Nephron (organoid): ENCODE results near the gene LRP8.

Source experiments
- H3K27ac Mint-ChIP-seq, 3 experiments: 2 replicates each; pipeline ENCODE4 v1.8.0; 2020; ENCODE audit warnings: mixed read lengths in 3 of 3, mild to moderate bottlenecking in 2 of 3, moderate library complexity in 1 of 3
- H3K27me3 Mint-ChIP-seq: 2 replicates; pipeline ENCODE4 v1.8.0; 2021; ENCODE audit warnings: low read depth, mild to moderate bottlenecking, moderate library complexity, mixed read lengths
- H3K36me3 Mint-ChIP-seq: 2 replicates; pipeline ENCODE4 v1.8.0; 2020; ENCODE audit warnings: low read depth, mixed read lengths
- H3K4me1 Mint-ChIP-seq: 2 replicates; pipeline ENCODE4 v1.8.0; 2020; ENCODE audit warnings: mixed read lengths
- H3K4me3 Mint-ChIP-seq, 3 experiments: 2 replicates each; pipeline ENCODE4 v1.8.0; 2020; ENCODE audit warnings: mild to moderate bottlenecking in 3 of 3, mixed read lengths in 3 of 3, moderate library complexity in 2 of 3
- H3K9me3 Mint-ChIP-seq: 2 replicates; pipeline ENCODE4 v1.8.0; 2020; ENCODE audit warnings: mixed read lengths
- TF ChIP-seq, protein P1 (sequence below), 3 experiments: fragments of 200-600 bp; sonication (generic); IDR thresholded peaks; one replicate each; pipeline ENCODE4 v1.5.0; 2021; ENCODE audit warnings: antibody characterized with exemption in 3 of 3; ENCODE audit not compliant: unreplicated experiment in 3 of 3

LRP8 gene

GRCh38 chr1:53319296-53320101 is 8.4 kb downstream of the LRP8 start:
- Mint-ChIP-seq H3K27ac (no peak overlapping the region), H3K4me1 (peaks cover 48% of the 10 kb centered on the region), H3K4me3 (no peak overlapping the region), H3K9me3 (no peaks in the 10 kb centered on the region), H3K36me3 (no peaks in the 10 kb centered on the region), H3K27me3 (peaks cover 26% of the 10 kb centered on the region)
- TF ChIP-seq, protein P1, sequence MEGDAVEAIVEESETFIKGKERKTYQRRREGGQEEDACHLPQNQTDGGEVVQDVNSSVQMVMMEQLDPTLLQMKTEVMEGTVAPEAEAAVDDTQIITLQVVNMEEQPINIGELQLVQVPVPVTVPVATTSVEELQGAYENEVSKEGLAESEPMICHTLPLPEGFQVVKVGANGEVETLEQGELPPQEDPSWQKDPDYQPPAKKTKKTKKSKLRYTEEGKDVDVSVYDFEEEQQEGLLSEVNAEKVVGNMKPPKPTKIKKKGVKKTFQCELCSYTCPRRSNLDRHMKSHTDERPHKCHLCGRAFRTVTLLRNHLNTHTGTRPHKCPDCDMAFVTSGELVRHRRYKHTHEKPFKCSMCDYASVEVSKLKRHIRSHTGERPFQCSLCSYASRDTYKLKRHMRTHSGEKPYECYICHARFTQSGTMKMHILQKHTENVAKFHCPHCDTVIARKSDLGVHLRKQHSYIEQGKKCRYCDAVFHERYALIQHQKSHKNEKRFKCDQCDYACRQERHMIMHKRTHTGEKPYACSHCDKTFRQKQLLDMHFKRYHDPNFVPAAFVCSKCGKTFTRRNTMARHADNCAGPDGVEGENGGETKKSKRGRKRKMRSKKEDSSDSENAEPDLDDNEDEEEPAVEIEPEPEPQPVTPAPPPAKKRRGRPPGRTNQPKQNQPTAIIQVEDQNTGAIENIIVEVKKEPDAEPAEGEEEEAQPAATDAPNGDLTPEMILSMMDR (IDR thresholded peaks at IDR 0.05; ENCODE audit: unreplicated experiment in 3 of 3), result no peak

DNA sequence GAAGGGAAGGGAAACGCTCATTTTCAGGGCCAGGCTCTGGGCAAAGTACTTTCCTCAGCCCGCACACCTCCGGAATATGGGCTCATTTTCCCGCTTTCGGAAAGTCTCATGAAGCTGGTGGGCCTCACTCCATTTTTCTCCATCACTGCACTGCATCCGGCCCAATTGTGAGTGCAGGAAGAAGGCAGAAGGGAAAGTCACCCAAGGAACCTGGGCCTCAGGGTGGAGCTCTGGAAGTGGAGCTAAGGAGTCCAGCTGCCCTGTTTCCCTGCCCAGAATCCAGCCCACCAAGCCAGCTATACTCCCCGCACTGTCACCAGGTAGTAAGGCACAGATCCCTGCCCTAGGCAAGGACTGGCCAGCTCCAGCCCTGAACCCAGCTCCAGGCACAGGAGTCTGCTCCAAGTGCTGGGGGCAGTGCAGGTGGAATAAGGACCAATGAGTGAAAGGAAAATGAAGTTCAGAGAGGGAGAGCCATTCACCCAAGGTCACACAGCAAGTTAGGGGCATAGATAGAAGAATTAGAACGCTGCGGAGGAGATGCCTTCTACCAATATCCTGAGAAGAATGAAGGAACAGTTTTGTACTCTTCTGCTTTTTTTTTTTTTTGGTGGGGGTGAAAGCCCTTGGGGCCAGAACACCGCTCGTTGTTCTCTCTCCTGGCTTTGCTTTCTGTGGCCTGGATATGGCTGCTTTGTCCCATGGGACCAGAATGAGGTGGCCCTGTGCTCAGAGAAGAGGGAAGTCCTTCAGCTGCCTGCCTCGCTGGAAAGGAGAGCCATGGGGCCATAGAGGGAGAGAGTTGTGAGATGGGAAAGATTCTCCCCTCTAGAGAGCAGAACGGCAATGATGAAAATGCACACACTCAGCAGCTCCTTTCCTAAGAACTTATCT is 10.0 kb downstream of the LRP8 start:
- H3K4me3 Mint-ChIP-seq, result peak overlapping the region in 1 of 3 experiments; percentile 23

GRCh38 chr1:53316766-53317581 is 10.9 kb downstream of the LRP8 start:
- Mint-ChIP-seq H3K36me3 (no peaks in the 10 kb centered on the region), H3K4me3 (peak overlapping the region in 1 of 3 experiments; percentile 23), H3K27me3 (peaks cover 18% of the 10 kb centered on the region), H3K4me1 (peaks cover 45% of the 10 kb centered on the region), H3K9me3 (no peaks in the 10 kb centered on the region), H3K27ac (peak overlapping the region; percentile 94 to 96 (median 95))
- TF ChIP-seq, protein P1 (IDR thresholded peaks at IDR 0.05; ENCODE audit: unreplicated experiment in 3 of 3), result no peak

More for the DNA sequence above, 10.0 kb downstream of the LRP8 start:
- TF ChIP-seq, protein P1 (IDR thresholded peaks at IDR 0.05; ENCODE audit: unreplicated experiment in 3 of 3), result no peak
- Mint-ChIP-seq H3K36me3 (no peaks in the 10 kb centered on the region), H3K4me1 (peaks cover 51% of the 10 kb centered on the region), H3K9me3 (no peaks in the 10 kb centered on the region), H3K27me3 (peaks cover 21% of the 10 kb centered on the region), H3K27ac (peak overlapping the region; percentile 11 to 96 (median 95))

- Mint-ChIP-seq H3K4me3 (peak overlapping the region in 1 of 3 experiments; percentile 39), H3K36me3 (no peaks in the 10 kb centered on the region), H3K9me3 (no peaks in the 10 kb centered on the region), H3K27ac (peak overlapping the region; percentile 94 to 96 (median 95)), H3K27me3 (peaks cover 21% of the 10 kb centered on the region), H3K4me1 (peaks cover 45% of the 10 kb centered on the region)
- TF ChIP-seq, protein P1 (IDR thresholded peaks at IDR 0.05; ENCODE audit: unreplicated experiment in 3 of 3), result no peak
Observed at GRCh38 chr1:53316424-53316765, 11.5 kb downstream of the LRP8 start.

DNA sequence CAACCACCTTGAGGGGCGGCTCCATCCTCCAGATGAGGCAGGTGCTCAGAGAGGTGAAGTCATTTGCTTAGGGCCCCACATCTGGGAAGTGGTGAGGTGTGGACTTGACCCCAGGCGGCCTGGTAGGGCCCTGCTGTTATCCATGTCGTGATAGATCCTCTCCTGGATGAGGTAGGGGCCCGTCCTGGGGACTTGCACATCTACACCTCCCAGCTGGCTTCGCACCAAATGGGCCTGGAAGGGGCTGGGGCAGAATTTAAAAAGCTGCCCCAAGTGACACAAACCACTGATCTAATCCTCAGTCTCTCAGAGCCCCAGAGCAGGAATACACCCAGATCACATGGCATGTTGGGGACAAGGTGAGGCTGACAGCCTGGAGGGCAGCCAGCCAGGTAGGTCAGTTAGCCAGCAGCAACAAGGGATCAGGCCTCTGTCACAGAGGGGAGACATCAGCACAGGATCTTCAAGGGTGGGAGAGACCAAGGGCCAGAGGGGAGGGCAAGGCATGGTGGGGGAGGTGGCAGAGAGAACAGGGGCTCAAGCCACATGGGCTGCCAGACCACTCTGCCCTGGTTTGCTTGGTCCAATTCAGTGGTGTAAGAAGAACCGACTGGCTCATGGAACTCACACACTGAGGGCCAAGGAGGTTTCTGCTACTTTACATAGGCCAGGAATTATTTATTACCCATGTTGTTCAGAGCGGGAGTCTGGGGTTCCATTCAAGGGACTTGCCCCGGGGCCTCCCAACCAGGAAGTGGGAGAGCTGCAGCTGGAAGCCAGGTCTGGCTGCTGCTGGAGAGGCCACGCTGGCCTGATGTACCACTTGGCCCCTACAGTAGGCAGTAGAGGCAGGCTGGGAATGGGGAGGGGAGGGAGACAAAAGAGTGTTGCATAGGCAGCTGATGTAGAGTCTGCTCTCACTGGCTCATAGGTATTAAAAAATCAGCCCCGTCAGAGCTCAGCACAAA is 12.1 kb downstream of the LRP8 start:
- Mint-ChIP-seq H3K27me3 (peaks cover 18% of the 10 kb centered on the region), H3K27ac (peak overlapping the region; percentile 94 to 96 (median 95)), H3K9me3 (no peaks in the 10 kb centered on the region), H3K36me3 (no peaks in the 10 kb centered on the region), H3K4me3 (peak overlapping the region in 2 of 3 experiments; percentile 17 to 39), H3K4me1 (peaks cover 41% of the 10 kb centered on the region)
- TF ChIP-seq, protein P1 (IDR thresholded peaks at IDR 0.05; ENCODE audit: unreplicated experiment in 3 of 3), result peak; percentile 19 to 41 (median 38)
